Osteocyte (in vitro differentiated cells): ENCODE measurements around the gene COL4A6. TPM values are rescaled to one million over a fixed set of nuclear protein-coding genes. Genes with fewer than 3 reads are reported as not detected.
A peak's percentile ranks its signal among the peaks of the same experiment; 100 is the strongest.

Experiments used
- DNase-seq: peaks from one replicate; pipeline ENCODE4 v3.0.0; 2021; ENCODE audit warnings: mixed read lengths; ENCODE audit not compliant: unreplicated experiment; ENCODE audit errors: extremely low spot score
- H3K27ac Mint-ChIP-seq: one replicate; pipeline ENCODE4 v1.8.0; 2021; ENCODE audit warnings: mild to moderate bottlenecking, mixed read lengths; ENCODE audit not compliant: unreplicated experiment
- H3K27me3 Mint-ChIP-seq: one replicate; pipeline ENCODE4 v1.8.0; 2021; ENCODE audit warnings: mixed read lengths; ENCODE audit not compliant: unreplicated experiment
- H3K36me3 Mint-ChIP-seq: one replicate; pipeline ENCODE4 v1.8.0; 2021; ENCODE audit warnings: mixed read lengths; ENCODE audit not compliant: unreplicated experiment
- H3K4me1 Mint-ChIP-seq: one replicate; pipeline ENCODE4 v1.8.0; 2021; ENCODE audit warnings: mixed read lengths; ENCODE audit not compliant: unreplicated experiment
- H3K4me3 Mint-ChIP-seq: one replicate; pipeline ENCODE4 v1.8.0; 2021; ENCODE audit warnings: mild to moderate bottlenecking, moderate library complexity, mixed read lengths; ENCODE audit not compliant: unreplicated experiment
- H3K9me3 Mint-ChIP-seq: one replicate; pipeline ENCODE4 v1.8.0; 2021; ENCODE audit warnings: mixed read lengths; ENCODE audit not compliant: unreplicated experiment
- total RNA-seq: library from RNA; stranded (reverse); gene quantifications from 2 replicates; pipeline ENCODE4 v1.2.1, GENCODE V29; 2021
- TF ChIP-seq, protein P1 (sequence below): fragments of 200-600 bp; sonication (generic); IDR thresholded peaks from 2 replicates; pipeline ENCODE4 v1.5.0; 2021; ENCODE audit warnings: antibody characterized with exemption, mild to moderate bottlenecking, moderate library complexity

Gene COL4A6
- total RNA-seq, 1 donor from 2014 or later, result 36.2 TPM

DNA sequence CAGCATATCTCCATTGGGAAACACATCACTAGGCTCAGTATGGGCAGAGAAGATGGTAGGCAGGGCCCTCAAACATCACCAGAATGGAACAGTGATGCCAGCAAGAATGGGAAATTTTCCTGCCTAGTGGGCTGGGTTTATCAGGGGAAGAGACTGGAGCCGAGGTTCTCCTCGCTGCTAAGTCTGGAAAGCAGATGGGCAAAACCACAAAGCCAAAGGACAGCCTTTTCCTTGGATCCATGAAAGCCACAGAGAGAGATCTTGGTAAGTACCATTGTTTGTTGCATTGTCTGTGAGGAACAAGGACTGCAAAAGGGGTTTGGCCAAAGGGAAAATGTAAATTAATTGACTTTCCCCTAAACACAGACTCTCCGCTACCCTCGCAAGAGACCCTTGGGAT lies 266.6 kb downstream of the COL4A6 start:
- peaks cover 10% of the 10 kb centered on the region for H3K36me3 Mint-ChIP-seq
- H3K9me3 Mint-ChIP-seq, result no peaks in the 10 kb centered on the region
- peaks cover 10% of the 10 kb centered on the region for H3K4me1 Mint-ChIP-seq
- no peak overlapping the region for H3K4me3 Mint-ChIP-seq
- TF ChIP-seq, protein P1, sequence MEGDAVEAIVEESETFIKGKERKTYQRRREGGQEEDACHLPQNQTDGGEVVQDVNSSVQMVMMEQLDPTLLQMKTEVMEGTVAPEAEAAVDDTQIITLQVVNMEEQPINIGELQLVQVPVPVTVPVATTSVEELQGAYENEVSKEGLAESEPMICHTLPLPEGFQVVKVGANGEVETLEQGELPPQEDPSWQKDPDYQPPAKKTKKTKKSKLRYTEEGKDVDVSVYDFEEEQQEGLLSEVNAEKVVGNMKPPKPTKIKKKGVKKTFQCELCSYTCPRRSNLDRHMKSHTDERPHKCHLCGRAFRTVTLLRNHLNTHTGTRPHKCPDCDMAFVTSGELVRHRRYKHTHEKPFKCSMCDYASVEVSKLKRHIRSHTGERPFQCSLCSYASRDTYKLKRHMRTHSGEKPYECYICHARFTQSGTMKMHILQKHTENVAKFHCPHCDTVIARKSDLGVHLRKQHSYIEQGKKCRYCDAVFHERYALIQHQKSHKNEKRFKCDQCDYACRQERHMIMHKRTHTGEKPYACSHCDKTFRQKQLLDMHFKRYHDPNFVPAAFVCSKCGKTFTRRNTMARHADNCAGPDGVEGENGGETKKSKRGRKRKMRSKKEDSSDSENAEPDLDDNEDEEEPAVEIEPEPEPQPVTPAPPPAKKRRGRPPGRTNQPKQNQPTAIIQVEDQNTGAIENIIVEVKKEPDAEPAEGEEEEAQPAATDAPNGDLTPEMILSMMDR, result no peak
- H3K27me3 Mint-ChIP-seq, result no peaks in the 10 kb centered on the region
- no peak for DNase-seq
- H3K27ac Mint-ChIP-seq, result no peak overlapping the region

DNA sequence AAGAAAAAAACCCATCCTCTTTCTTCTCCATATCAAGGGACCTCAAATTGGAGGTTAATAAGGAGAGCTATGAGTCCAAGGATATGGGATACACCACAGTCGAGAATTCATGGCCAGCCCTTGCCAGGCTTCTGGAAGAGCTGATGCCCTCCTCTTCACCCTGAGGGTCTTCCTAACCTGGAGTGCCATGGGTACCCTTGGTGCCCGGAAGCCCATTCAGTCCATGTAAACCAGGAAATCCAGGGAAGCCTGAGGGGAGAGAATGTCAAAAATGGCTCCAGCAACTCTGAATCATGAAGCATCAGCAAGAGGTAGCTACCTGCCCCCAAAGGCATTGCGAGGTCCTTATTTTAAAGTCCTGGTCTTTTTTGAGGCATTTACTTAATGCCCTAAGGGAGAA lies 268.5 kb downstream of the COL4A6 start:
- TF ChIP-seq, protein P1, result no peak
- Mint-ChIP-seq H3K4me3 (no peak overlapping the region), H3K36me3 (peaks cover 8% of the 10 kb centered on the region), H3K9me3 (no peaks in the 10 kb centered on the region), H3K27ac (no peak overlapping the region), H3K4me1 (peaks cover 10% of the 10 kb centered on the region), H3K27me3 (no peaks in the 10 kb centered on the region)
- no peak for DNase-seq

DNA sequence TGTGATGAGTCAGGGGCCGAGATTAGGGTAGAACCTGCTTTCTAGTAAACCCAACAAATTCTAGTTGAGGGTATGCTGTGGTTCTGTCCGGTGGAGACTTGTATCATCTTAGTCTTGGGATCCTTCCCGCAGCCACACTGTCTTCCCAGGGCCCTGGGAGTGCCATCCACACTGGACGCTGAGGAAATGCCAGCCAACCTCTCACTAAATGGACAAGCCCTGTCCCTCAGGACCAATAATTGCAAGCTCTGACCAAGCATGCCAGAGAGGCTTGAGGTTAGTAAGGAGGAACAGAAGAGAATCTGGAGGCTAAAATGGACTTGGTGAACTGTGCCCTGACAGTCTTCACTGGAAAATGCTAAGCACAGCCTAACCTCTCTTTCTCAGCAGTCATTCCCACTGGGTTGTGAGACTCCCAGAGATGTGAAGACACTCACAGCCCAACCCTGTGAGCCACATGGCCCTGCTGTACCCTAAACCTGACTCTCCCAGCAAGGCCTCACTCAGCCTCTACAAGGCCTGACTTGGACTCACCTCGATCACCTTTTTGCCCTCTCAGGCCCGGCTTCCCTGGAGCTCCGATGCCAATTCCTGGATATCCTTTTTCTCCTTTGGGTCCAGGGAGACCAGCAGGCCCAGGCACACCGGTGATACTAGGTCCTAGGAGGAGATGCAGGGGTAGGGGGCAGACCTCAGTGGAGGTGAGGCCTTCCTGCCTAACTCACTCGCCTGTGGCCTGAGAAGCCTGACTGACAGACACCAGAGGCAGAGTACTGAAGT lies 269.1 kb downstream of the COL4A6 start:
- H3K9me3 Mint-ChIP-seq, result no peaks in the 10 kb centered on the region
- no peaks in the 10 kb centered on the region for H3K27me3 Mint-ChIP-seq
- no peak for DNase-seq
- H3K4me3 Mint-ChIP-seq, result no peak overlapping the region
- TF ChIP-seq, protein P1, result no peak
- H3K27ac Mint-ChIP-seq, result no peak overlapping the region
- H3K36me3 Mint-ChIP-seq, result peaks cover 8% of the 10 kb centered on the region
- H3K4me1 Mint-ChIP-seq, result peaks cover 10% of the 10 kb centered on the region

DNA sequence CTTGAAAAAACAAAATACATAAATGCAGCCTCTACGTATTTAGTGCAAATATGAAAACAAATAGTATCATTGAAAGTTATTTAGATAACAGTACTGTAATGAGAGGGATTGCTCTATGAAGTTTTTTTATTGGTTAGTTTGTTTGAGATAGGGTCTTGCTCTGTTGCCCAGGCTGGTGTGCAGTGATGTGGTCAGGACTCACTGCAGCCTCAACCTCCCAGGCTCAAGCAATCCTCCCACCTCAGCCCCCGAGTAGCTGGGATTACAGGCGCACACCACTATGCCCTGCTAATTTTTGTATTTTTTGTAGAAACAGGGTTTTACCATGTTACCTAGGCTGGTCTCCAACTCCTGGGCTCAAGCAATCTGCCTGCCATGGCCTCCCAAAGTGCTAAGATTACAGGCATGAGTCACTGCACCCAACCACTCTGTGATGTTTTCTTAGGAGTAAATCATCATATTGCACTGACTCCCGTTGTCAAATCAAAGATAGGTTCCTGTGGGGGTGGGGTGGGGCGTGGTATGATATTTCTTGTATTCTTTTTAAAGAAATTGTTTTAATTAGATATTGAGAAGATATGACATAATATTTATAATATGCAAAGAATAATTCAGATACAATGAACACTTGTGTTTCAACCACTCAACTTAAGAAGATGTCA lies 270.9 kb downstream of the COL4A6 start:
- no peak for DNase-seq
- H3K36me3 Mint-ChIP-seq, result peaks cover 8% of the 10 kb centered on the region
- peaks cover 10% of the 10 kb centered on the region for H3K4me1 Mint-ChIP-seq
- no peaks in the 10 kb centered on the region for H3K27me3 Mint-ChIP-seq
- H3K27ac Mint-ChIP-seq, result no peak overlapping the region
- H3K4me3 Mint-ChIP-seq, result no peak overlapping the region
- H3K9me3 Mint-ChIP-seq, result no peaks in the 10 kb centered on the region
- TF ChIP-seq, protein P1, result no peak

DNA sequence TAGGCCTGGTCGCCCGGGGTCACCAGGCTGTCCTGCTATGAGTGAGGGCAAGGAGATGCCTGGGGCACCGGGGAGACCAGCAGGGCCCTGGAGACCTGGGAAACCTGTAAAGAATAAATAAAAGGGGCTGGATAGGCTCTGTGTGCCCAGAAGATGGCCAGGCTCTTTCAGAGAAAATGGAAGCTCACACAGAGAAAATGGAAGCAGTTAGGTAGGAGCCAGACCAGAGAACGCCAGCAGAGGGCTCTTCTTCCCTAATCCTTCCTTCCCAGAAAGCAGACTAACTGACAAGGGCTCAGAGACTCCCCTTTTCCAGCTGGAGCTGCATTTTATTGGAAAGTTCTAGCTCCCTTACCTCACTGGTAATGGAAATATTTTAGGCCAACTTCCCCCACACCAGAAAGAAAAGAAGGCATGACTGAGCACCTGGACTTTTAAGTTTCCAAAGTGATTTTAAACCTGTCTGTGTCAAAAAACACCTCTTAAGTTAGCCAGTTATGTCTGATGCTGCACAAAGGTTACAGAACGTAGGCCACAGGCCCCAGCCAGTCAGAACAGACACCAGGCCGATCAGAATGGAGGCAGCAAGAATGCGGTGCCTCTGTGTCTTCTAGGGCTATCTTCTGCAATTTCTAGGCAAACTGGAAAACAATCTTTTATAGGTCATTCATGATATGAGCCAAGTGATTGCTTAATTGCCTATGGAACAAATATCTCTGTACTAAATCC lies 272.7 kb downstream of the COL4A6 start:
- peak overlapping the region; percentile 23 for H3K27ac Mint-ChIP-seq
- DNase-seq, result no peak
- peaks cover 6% of the 10 kb centered on the region for H3K36me3 Mint-ChIP-seq
- no peaks in the 10 kb centered on the region for H3K27me3 Mint-ChIP-seq
- H3K4me1 Mint-ChIP-seq, result peaks cover 10% of the 10 kb centered on the region
- H3K9me3 Mint-ChIP-seq, result no peaks in the 10 kb centered on the region
- no peak overlapping the region for H3K4me3 Mint-ChIP-seq
- TF ChIP-seq, protein P1, result peak; percentile 56
